Lower lobe of right lung (tissue), 2 donors: ENCODE measurements around the gene ABCA4. TPM values are rescaled to one million over a fixed set of nuclear protein-coding genes. Genes with fewer than 3 reads are reported as not detected.

ENCODE experiments used
- ATAC-seq, 2 donors: fragments of 200-7000 bp; cut with Tn5 transposase; one replicate each; pipeline ENCODE4 v1.9.1; 2020 to 2022; ENCODE audit warnings: mild to moderate bottlenecking in 2 of 2, moderate library complexity in 2 of 2
- DNase-seq: peaks from one replicate; pipeline ENCODE4 v3.0.0-alpha.2; 2020
- H3K27ac ChIP-seq: fragments of 200-600 bp; one replicate; pipeline ENCODE4 v1.8.0; 2022
- H3K27me3 ChIP-seq: fragments of 200-600 bp; one replicate; pipeline ENCODE4 v1.8.0; 2022; ENCODE audit warnings: low read depth
- H3K36me3 ChIP-seq: fragments of 200-600 bp; one replicate; pipeline ENCODE4 v1.8.0; 2022; ENCODE audit warnings: mild to moderate bottlenecking
- H3K4me1 ChIP-seq: fragments of 200-600 bp; one replicate; pipeline ENCODE4 v1.8.0; 2022
- H3K4me3 ChIP-seq: fragments of 200-600 bp; one replicate; pipeline ENCODE4 v1.8.0; 2022; ENCODE audit warnings: mild to moderate bottlenecking
- H3K9me3 ChIP-seq: fragments of 200-600 bp; one replicate; pipeline ENCODE4 v1.8.0; 2022
- CTCF ChIP-seq: fragments of 200-600 bp; IDR thresholded peaks from one replicate; pipeline ENCODE4 v1.8.0; 2022; ENCODE audit warnings: antibody characterized with exemption, mild to moderate bottlenecking
- intact Hi-C: fragments of 100-400 bp; cut with DNase I; formaldehyde crosslinking; loops from one replicate; pipeline ENCODE4 v1.11.0; 2022
- total RNA-seq: library from RNA; stranded (reverse); fragmentation: NEBNext Ultra II Directional; extraction: Animal tissue kit (Norgen Biotek cat#: 25700); gene quantifications from one replicate; pipeline ENCODE4 v1.2.1, GENCODE V29; 2021
- donor health status: DM: no; HTN: yes; CAD: no; lungs with severe emphysema.

The ABCA4 gene
- total RNA-seq, 1 donor from 2014 or later: 1.9 TPM

- DNase-seq: no peak
- Histone ChIP-seq H3K27me3 (no peaks in the 10 kb centered on the region), H3K9me3 (no peaks in the 10 kb centered on the region), H3K27ac (no peak overlapping the region), H3K4me3 (no peak overlapping the region), H3K36me3 (no peaks in the 10 kb centered on the region), H3K4me1 (no peaks in the 10 kb centered on the region)
- no peak for ATAC-seq
- intact Hi-C loops: no loop called here
- TF ChIP-seq CTCF: no peak
These were observed 22.8 kb upstream of the ABCA4 start for GRCh38 chr1:94143809-94144176.

GRCh38 chr1:94143173-94143808 is 22.3 kb upstream of the ABCA4 start:
- no peaks in the 10 kb centered on the region for H3K9me3 ChIP-seq
- H3K36me3 ChIP-seq: no peaks in the 10 kb centered on the region
- TF ChIP-seq CTCF: no peak
- H3K4me3 ChIP-seq: no peak overlapping the region
- intact Hi-C loops: no loop called here
- H3K27me3 ChIP-seq: no peaks in the 10 kb centered on the region
- no peak overlapping the region for H3K27ac ChIP-seq
- DNase-seq: no peak
- H3K4me1 ChIP-seq: no peaks in the 10 kb centered on the region
- no peak for ATAC-seq

GRCh38 chr1:94142583-94142982 is 21.6 kb upstream of the ABCA4 start:
- no peaks in the 10 kb centered on the region for H3K27me3 ChIP-seq
- intact Hi-C loops: no loop called here
- no peak for DNase-seq
- H3K36me3 ChIP-seq: no peaks in the 10 kb centered on the region
- H3K9me3 ChIP-seq: no peaks in the 10 kb centered on the region
- no peak overlapping the region for H3K27ac ChIP-seq
- TF ChIP-seq CTCF: no peak
- H3K4me1 ChIP-seq: no peaks in the 10 kb centered on the region
- H3K4me3 ChIP-seq: no peak overlapping the region
- ATAC-seq: no peak

GRCh38 chr1:94142022-94142421 is 21.1 kb upstream of the ABCA4 start:
- Histone ChIP-seq H3K36me3 (no peaks in the 10 kb centered on the region), H3K4me1 (no peaks in the 10 kb centered on the region), H3K4me3 (no peak overlapping the region), H3K27ac (no peak overlapping the region), H3K9me3 (no peaks in the 10 kb centered on the region), H3K27me3 (no peaks in the 10 kb centered on the region)
- intact Hi-C loops: no loop called here
- no peak for DNase-seq
- TF ChIP-seq CTCF: no peak
- no peak for ATAC-seq

GRCh38 chr1:94132111-94132510 is 11.2 kb upstream of the ABCA4 start:
- DNase-seq (no peak), ATAC-seq (no peak)
- Histone ChIP-seq H3K27me3 (no peaks in the 10 kb centered on the region), H3K27ac (no peak overlapping the region), H3K9me3 (no peaks in the 10 kb centered on the region), H3K36me3 (no peaks in the 10 kb centered on the region), H3K4me3 (no peak overlapping the region), H3K4me1 (no peaks in the 10 kb centered on the region)
- no peak for TF ChIP-seq CTCF
- intact Hi-C loops: no loop called here
